ENCODE data around the gene ANKRD36C. TPM values are rescaled to one million over a fixed set of nuclear protein-coding genes. Genes with fewer than 3 reads are reported as not detected.
"Not testable (repeated sequence)": the region's sequence is repeated elsewhere in the genome, so short reads cannot be mapped to it uniquely, and the experiment has no call there.

ANKRD36C gene
- total RNA-seq, 2 donors from 2014 or later = 44.4 to 136 TPM

GRCh38 chr2:95799892-95800291 is 191.7 kb downstream of the ANKRD36C start:
- H3K36me3 Mint-ChIP-seq = peaks cover 27% of the 10 kb centered on the region
- H3K4me1 Mint-ChIP-seq (ENCODE audit: low read depth in 2 of 2) = no peaks in the 10 kb centered on the region
- no peak overlapping the region for H3K4me3 Mint-ChIP-seq
- ATAC-seq (no peak), DNase-seq (ENCODE audit: low spot score) (no peak)
- no peaks in the 10 kb centered on the region for H3K27me3 Mint-ChIP-seq
- H3K9me3 Mint-ChIP-seq = peaks cover 17% of the 10 kb centered on the region
- H3K27ac Mint-ChIP-seq = no peak overlapping the region

- not testable (repeated sequence) for H3K27me3 Mint-ChIP-seq; H3K27ac Mint-ChIP-seq; DNase-seq (ENCODE audit: low spot score); H3K4me3 Mint-ChIP-seq; H3K4me1 Mint-ChIP-seq (ENCODE audit: low read depth in 2 of 2)
- Mint-ChIP-seq H3K36me3 (peaks cover 21% of the 10 kb centered on the region), H3K9me3 (peaks cover 11% of the 10 kb centered on the region)
- ATAC-seq = peak; percentile 28 to 54
These were observed 192.3 kb downstream of the ANKRD36C start for GRCh38 chr2:95799147-95799889.

GRCh38 chr2:95796249-95797099 is 195.2 kb downstream of the ANKRD36C start:
- not testable (repeated sequence) for DNase-seq (ENCODE audit: low spot score); H3K4me1 Mint-ChIP-seq (ENCODE audit: low read depth in 2 of 2); H3K27ac Mint-ChIP-seq; H3K9me3 Mint-ChIP-seq; H3K36me3 Mint-ChIP-seq; H3K27me3 Mint-ChIP-seq; H3K4me3 Mint-ChIP-seq
- peak in 1 of 2 donors; percentile 3 for ATAC-seq

GRCh38 chr2:95793970-95794369 is 197.7 kb downstream of the ANKRD36C start:
- not testable (repeated sequence) for H3K9me3 Mint-ChIP-seq; H3K27me3 Mint-ChIP-seq; ATAC-seq; H3K27ac Mint-ChIP-seq; H3K36me3 Mint-ChIP-seq; H3K4me1 Mint-ChIP-seq (ENCODE audit: low read depth in 2 of 2); DNase-seq (ENCODE audit: low spot score); H3K4me3 Mint-ChIP-seq

GRCh38 chr2:95790180-95790579 is 201.4 kb downstream of the ANKRD36C start:
- not testable (repeated sequence) for H3K36me3 Mint-ChIP-seq; H3K9me3 Mint-ChIP-seq; H3K27ac Mint-ChIP-seq; H3K27me3 Mint-ChIP-seq; H3K4me1 Mint-ChIP-seq (ENCODE audit: low read depth in 2 of 2); DNase-seq (ENCODE audit: low spot score); H3K4me3 Mint-ChIP-seq; ATAC-seq

- not testable (repeated sequence) for H3K4me1 Mint-ChIP-seq (ENCODE audit: low read depth in 2 of 2); DNase-seq (ENCODE audit: low spot score); H3K27me3 Mint-ChIP-seq; H3K4me3 Mint-ChIP-seq; H3K27ac Mint-ChIP-seq; H3K36me3 Mint-ChIP-seq; H3K9me3 Mint-ChIP-seq
- peak in 1 of 2 donors; percentile 47 for ATAC-seq
These were observed 202.2 kb downstream of the ANKRD36C start for GRCh38 chr2:95789385-95789784.

- not testable (repeated sequence) for H3K4me3 Mint-ChIP-seq, ATAC-seq
These were observed 203.0 kb downstream of the ANKRD36C start for GRCh38 chr2:95788642-95789041.

More at GRCh38 chr2:95788642-95789041, 203.0 kb downstream of the ANKRD36C start:
- not testable (repeated sequence) for H3K9me3 Mint-ChIP-seq; H3K36me3 Mint-ChIP-seq; H3K27ac Mint-ChIP-seq; H3K27me3 Mint-ChIP-seq; H3K4me1 Mint-ChIP-seq (ENCODE audit: low read depth in 2 of 2); DNase-seq (ENCODE audit: low spot score)

Other genes with a start within 250 kb of the ANKRD36C start
- gene GPAT2, start 43.1 kb upstream of the ANKRD36C start, total RNA-seq = 10 to 100 TPM in 1 of 2 donors, 1 to 10 TPM in 1; 4.7 to 10.9 TPM
- gene ADRA2B, start 124.7 kb upstream of the ANKRD36C start, total RNA-seq = not detected
- gene ASTL, start 146.7 kb upstream of the ANKRD36C start, total RNA-seq = under 1 TPM in 1 of 2 donors, not detected in 1; 0.92 TPM
- gene DUSP2, start 153.6 kb upstream of the ANKRD36C start, total RNA-seq = 10 to 100 TPM; 30.9 to 52.0 TPM
- gene STARD7, start 217.0 kb upstream of the ANKRD36C start, total RNA-seq = 100 to 1,000 TPM; 153 to 206 TPM

Data from natural killer cell treated with Interleukin-12 subunit alpha and Interleukin-12 subunit beta and Interleukin-15 and Interleukin-18, amount 100 ng/mL, for 72 hours (primary cell).